Natural killer cell (primary cell): Measurements from ENCODE around the gene KHDC1L. TPM values are rescaled to one million over a fixed set of nuclear protein-coding genes. Genes with fewer than 3 reads are reported as not detected.

Experiments
- ATAC-seq, 3 donors: fragments of 150-1000 bp in 2 of 3; fragments of 200-7000 bp in 1 of 3; cut with Tn5 transposase; 1 replicate in 1 of 3; 2 replicates in 2 of 3; pipeline ENCODE4 v1.10.0; 2021; ENCODE audit warnings: mild to moderate bottlenecking in 2 of 3, moderate library complexity in 2 of 3
- DNase-seq, 2 donors: peaks; one replicate each; pipeline versions ENCODE4 v3.0.0 to v3.0.0-alpha.2; 2013 to 2021; ENCODE audit warnings: mixed read lengths in 1 of 2
- H3K27ac ChIP-seq: one replicate; pipeline ENCODE4 v1.5.1; 2013; ENCODE audit warnings: mild to moderate bottlenecking, low read length
- H3K27me3 ChIP-seq: one replicate; pipeline ENCODE4 v1.6.1; 2013; ENCODE audit warnings: low read length; ENCODE audit not compliant: control insufficient read depth, insufficient read depth
- H3K36me3 ChIP-seq: one replicate; pipeline ENCODE4 v1.6.1; 2013; ENCODE audit warnings: low read length; ENCODE audit not compliant: control insufficient read depth, insufficient read depth
- H3K4me1 ChIP-seq: one replicate; pipeline ENCODE4 v1.6.1; 2013; ENCODE audit warnings: low read length; ENCODE audit not compliant: control insufficient read depth, insufficient read depth
- H3K4me3 ChIP-seq: one replicate; pipeline ENCODE4 v1.5.1; 2013; ENCODE audit warnings: low read length
- H3K9me3 ChIP-seq: one replicate; pipeline ENCODE4 v1.6.1; 2013; ENCODE audit warnings: low read length; ENCODE audit not compliant: control insufficient read depth, insufficient read depth
- H3K27ac Mint-ChIP-seq, 2 donors: one replicate each; pipeline ENCODE4 v1.8.0; 2022; ENCODE audit warnings: mild to moderate bottlenecking in 2 of 2, mixed read lengths in 2 of 2, moderate library complexity in 1 of 2
- H3K27me3 Mint-ChIP-seq, 2 donors: one replicate each; pipeline ENCODE4 v1.8.0; 2022; ENCODE audit warnings: low read depth in 2 of 2, mixed read lengths in 2 of 2
- H3K36me3 Mint-ChIP-seq: one replicate; pipeline ENCODE4 v1.8.0; 2022; ENCODE audit warnings: mixed read lengths
- H3K4me1 Mint-ChIP-seq, 2 donors: one replicate each; pipeline ENCODE4 v1.8.0; 2022; ENCODE audit warnings: mixed read lengths in 2 of 2
- H3K4me3 Mint-ChIP-seq: one replicate; pipeline ENCODE4 v1.8.0; 2022; ENCODE audit warnings: mild to moderate bottlenecking, moderate library complexity, mixed read lengths
- H3K9me3 Mint-ChIP-seq, 2 donors: one replicate each; pipeline ENCODE4 v1.8.0; 2022; ENCODE audit warnings: mixed read lengths in 2 of 2
- WGBS: methylation state at CpG from one replicate; pipeline ENCODE4 v1.1.7; 2013; ENCODE audit warnings: missing lambda C conversion rate; ENCODE audit not compliant: insufficient coverage; 5-methylcytosine and 5-hydroxymethylcytosine counted together
- intact Hi-C: fragments of 100-400 bp; cut with micrococcal nuclease; formaldehyde crosslinking; loops from one replicate; pipeline ENCODE4 v1.14.2; 2022
- total RNA-seq, 4 donors: library from RNA; stranded (reverse); fragments of 120-200 nt in 1 of 4; gene quantifications; one replicate each; pipeline versions ENCODE4 v1.2.3 to v1.2.4, GENCODE V29; 2013 to 2022
- TF ChIP-seq, protein P1 (sequence below): fragments of 200-600 bp; IDR thresholded peaks from one replicate; pipeline ENCODE4 v1.8.0; 2022; ENCODE audit warnings: antibody characterized with exemption

The KHDC1L gene
- total RNA-seq, 3 donors from 2014 or later (not counting 1 experiment from before 2014, with no cell fraction given), result 0.45 to 2.1 TPM; not detected in 1

DNA sequence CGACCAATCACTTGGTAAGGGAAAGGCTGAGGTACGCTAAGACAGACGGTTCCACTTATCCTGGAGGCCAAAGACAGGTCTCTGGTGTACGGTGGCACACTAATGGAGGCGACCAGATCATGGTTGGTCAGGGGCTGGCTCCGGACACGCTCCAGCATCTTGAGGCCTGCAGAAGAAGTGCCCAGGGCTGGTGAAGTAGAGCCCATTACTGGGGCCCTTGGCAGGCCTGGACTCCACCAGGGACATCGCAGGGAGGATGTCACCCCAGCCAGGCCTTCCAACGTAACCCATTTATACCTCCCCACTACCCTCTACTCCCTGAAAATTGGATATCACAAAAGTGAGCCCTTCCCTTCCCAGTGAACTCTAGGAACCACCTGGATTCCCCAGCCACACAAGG is 16.2 kb downstream of the KHDC1L start:
- intact Hi-C loops, result no loop called here
- H3K9me3 Mint-ChIP-seq, result no peaks in the 10 kb centered on the region
- no peaks in the 10 kb centered on the region for H3K36me3 Mint-ChIP-seq

GRCh38 chr6:73207221-73207837 is 18.0 kb downstream of the KHDC1L start:
- Histone ChIP-seq H3K9me3 (no peaks in the 10 kb centered on the region), H3K4me1 (no peaks in the 10 kb centered on the region), H3K4me3 (no peak overlapping the region), H3K36me3 (no peaks in the 10 kb centered on the region), H3K27me3 (no peaks in the 10 kb centered on the region), H3K27ac (no peak overlapping the region)
- no peak for DNase-seq
- H3K4me1 Mint-ChIP-seq, result no peaks in the 10 kb centered on the region
- intact Hi-C loops, result no loop called here
- H3K27me3 Mint-ChIP-seq, result no peaks in the 10 kb centered on the region
- H3K27ac Mint-ChIP-seq, result no peak overlapping the region
- no peaks in the 10 kb centered on the region for H3K36me3 Mint-ChIP-seq
- no peaks in the 10 kb centered on the region for H3K9me3 Mint-ChIP-seq
- TF ChIP-seq, protein P1, sequence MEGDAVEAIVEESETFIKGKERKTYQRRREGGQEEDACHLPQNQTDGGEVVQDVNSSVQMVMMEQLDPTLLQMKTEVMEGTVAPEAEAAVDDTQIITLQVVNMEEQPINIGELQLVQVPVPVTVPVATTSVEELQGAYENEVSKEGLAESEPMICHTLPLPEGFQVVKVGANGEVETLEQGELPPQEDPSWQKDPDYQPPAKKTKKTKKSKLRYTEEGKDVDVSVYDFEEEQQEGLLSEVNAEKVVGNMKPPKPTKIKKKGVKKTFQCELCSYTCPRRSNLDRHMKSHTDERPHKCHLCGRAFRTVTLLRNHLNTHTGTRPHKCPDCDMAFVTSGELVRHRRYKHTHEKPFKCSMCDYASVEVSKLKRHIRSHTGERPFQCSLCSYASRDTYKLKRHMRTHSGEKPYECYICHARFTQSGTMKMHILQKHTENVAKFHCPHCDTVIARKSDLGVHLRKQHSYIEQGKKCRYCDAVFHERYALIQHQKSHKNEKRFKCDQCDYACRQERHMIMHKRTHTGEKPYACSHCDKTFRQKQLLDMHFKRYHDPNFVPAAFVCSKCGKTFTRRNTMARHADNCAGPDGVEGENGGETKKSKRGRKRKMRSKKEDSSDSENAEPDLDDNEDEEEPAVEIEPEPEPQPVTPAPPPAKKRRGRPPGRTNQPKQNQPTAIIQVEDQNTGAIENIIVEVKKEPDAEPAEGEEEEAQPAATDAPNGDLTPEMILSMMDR, result no peak
- no peak overlapping the region for H3K4me3 Mint-ChIP-seq
- WGBS, result 89% methylated on average over 3 of the region's 3 CpGs
- no peak for ATAC-seq

More for the DNA sequence above, 16.2 kb downstream of the KHDC1L start:
- Mint-ChIP-seq H3K4me3 (no peak overlapping the region), H3K27me3 (no peaks in the 10 kb centered on the region), H3K4me1 (no peaks in the 10 kb centered on the region), H3K27ac (no peak overlapping the region)
- 77% methylated on average over 9 of the region's 9 CpGs for WGBS
- Histone ChIP-seq H3K27ac (no peak overlapping the region), H3K9me3 (no peaks in the 10 kb centered on the region), H3K4me3 (no peak overlapping the region), H3K27me3 (no peaks in the 10 kb centered on the region), H3K36me3 (no peaks in the 10 kb centered on the region), H3K4me1 (no peaks in the 10 kb centered on the region)
- DNase-seq, result no peak
- ATAC-seq, result no peak
- TF ChIP-seq, protein P1, result no peak

DNA sequence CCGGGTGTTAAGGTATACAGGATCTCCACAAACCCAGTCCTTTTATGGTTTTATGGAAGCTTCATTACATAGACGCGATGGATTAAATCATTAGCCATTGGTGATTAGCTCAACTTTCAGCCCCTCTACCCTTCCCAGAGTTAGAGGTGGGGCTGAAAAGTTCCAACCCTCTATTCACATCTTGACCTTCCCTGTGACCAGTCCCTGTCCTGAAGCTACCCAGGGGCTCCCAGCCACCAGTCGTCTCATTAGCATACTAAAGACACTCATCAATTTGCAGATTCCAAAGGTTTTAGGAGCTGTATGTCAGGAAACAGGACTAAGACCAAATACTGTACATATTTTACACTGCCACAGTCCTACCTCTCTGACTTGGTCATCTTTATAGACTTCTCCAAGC is 21.0 kb downstream of the KHDC1L start:
- WGBS, result 90% methylated on average over 4 of the region's 4 CpGs
- TF ChIP-seq, protein P1, result no peak
- no peak overlapping the region for H3K4me3 Mint-ChIP-seq
- H3K27ac Mint-ChIP-seq, result no peak overlapping the region
- no peaks in the 10 kb centered on the region for H3K36me3 ChIP-seq
- H3K27ac ChIP-seq, result no peak overlapping the region
- intact Hi-C loops, result no loop called here
- no peaks in the 10 kb centered on the region for H3K36me3 Mint-ChIP-seq
- DNase-seq, result no peak
- H3K4me1 ChIP-seq, result no peaks in the 10 kb centered on the region
- no peak for ATAC-seq
- no peaks in the 10 kb centered on the region for H3K9me3 ChIP-seq
- no peaks in the 10 kb centered on the region for H3K27me3 ChIP-seq
- no peaks in the 10 kb centered on the region for H3K27me3 Mint-ChIP-seq
- H3K9me3 Mint-ChIP-seq, result no peaks in the 10 kb centered on the region
- no peaks in the 10 kb centered on the region for H3K4me1 Mint-ChIP-seq
- H3K4me3 ChIP-seq, result no peak overlapping the region

DNA sequence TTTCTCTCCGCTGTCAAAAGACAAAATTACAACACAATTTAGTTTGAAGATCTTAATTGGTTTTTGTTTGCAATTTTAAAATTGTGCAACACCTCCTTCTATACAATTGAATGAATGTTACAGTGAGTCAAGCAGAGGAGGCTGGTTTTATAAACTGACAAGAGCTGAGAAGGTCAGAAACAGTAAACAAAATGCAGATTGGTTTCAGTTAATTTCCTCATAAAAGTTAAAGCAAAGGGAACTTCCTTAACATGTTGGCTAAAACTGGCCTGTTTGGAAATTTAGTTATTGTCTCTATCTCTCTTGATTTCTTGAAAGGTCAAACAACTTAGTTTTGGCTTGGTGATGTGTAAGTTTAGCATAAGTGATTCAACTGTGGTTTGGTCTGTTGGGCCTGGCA is 22.2 kb downstream of the KHDC1L start:
- H3K27ac Mint-ChIP-seq, result no peak overlapping the region
- no CpG with 5 or more reads among the region's 1 CpG for WGBS
- no peaks in the 10 kb centered on the region for H3K9me3 ChIP-seq
- TF ChIP-seq, protein P1, result no peak
- H3K4me1 ChIP-seq, result no peaks in the 10 kb centered on the region
- H3K36me3 Mint-ChIP-seq, result no peaks in the 10 kb centered on the region
- DNase-seq (no peak), ATAC-seq (no peak)
- H3K36me3 ChIP-seq, result no peaks in the 10 kb centered on the region
- H3K27me3 Mint-ChIP-seq, result no peaks in the 10 kb centered on the region
- intact Hi-C loops, result no loop called here
- H3K4me1 Mint-ChIP-seq, result no peaks in the 10 kb centered on the region
- H3K4me3 Mint-ChIP-seq, result no peak overlapping the region
- H3K27ac ChIP-seq, result no peak overlapping the region
- H3K4me3 ChIP-seq, result no peak overlapping the region
- no peaks in the 10 kb centered on the region for H3K27me3 ChIP-seq
- H3K9me3 Mint-ChIP-seq, result no peaks in the 10 kb centered on the region
